GM18861 (cell line): Measurements from ENCODE around the gene DCDC1.
A peak's percentile ranks its signal among the peaks of the same experiment; 100 is the strongest.

Experiments used
- ATAC-seq: cut with Tn5 transposase; IDR thresholded peaks from one replicate; pipeline ENCODE4 v1.9.1; 2021; ENCODE audit not compliant: unreplicated experiment

The DCDC1 gene, protein sequence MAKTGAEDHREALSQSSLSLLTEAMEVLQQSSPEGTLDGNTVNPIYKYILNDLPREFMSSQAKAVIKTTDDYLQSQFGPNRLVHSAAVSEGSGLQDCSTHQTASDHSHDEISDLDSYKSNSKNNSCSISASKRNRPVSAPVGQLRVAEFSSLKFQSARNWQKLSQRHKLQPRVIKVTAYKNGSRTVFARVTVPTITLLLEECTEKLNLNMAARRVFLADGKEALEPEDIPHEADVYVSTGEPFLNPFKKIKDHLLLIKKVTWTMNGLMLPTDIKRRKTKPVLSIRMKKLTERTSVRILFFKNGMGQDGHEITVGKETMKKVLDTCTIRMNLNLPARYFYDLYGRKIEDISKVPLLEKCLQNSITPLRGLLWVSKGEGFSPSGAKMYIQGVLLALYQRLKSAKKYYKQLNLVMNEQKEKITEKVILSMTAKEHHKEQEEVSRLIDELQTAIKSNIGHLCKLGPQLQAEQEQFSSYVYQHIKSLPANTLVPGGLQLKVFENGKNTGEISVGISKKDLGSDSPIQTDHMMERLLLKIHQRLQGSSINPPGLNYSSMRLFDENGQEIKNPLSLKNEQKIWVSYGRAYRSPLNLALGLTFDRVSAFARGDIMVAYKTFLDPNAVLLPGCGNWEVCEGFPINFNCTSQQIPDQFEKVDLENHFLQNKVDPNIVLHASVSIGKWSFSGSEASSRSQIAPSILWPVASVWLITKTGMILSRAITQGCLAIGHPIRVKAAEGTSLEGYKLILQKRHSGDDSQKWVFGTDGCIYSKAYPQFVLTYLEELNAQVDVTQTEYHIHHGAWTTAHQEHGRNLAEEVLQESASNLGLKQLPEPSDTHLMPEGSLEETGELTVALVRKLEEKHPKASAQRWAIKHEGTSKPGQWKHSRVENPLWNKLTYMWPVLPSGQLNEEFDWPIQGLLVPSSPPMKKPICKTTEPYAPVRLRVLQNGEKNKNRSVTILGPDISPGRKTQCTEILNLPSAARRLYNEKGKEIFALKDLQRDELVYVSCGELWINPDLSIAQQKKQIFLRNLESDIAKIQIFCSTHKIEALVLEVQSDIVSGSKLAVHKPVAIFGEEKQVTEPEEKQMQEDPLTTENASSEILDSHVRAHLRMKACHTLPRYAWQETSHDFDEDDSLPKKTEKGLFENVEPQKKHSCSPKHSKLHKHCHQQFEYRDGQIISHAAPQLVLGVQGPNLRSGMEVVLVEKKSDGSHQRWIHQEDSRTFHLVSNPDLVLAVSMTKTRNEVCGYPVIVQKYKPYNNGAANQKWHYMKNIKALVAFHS (N-terminal part only)

DNA sequence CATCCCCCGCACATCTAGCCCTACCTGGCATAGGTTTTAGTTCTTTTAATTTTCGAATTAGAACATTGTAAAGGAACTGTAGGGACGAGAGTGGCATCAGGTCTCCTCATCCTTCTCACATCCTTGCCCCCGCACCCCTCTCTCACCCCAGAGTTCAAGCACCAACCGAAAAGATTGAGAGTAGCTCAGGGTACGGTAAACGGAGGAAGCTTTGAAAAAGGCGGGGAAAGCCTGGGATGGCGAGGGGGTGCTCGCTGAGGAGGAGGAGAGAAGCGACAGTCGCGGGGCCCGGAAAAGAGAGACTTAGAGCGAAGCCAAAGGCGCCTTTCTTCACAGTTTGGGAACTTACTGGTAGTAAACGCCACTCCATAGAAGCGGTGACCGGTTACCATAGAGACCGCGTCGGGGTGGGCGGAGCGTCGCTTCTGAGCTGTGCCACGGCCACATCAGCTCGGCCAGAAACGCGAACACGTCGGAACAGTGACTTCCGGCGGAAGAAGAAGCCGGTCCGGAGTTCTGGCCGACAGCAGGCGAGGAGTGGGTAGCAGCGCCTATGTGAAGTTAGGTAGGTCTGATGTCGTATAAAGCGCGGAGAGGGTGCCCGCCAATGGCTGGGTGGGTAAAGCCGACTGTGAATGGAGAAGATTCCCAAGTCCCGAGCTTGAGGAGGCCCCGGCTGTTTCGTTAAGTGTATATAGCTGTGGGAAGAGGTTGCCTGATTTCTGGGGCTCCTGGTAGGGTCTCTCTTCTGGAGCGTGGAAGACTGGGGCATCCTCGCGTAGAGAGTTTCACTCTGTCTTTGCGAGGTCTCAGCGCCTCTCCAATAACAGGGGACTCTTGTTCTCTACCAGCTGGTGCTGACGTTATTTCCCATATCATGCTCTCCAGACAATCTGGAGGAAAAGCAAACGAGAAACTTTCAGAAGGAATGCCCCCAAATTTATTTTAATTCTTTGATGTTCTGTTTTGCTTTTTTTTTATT is at the start of gene DCDC1, which contains the start of gene DNAJC24:
Gene DCDC1, minus strand, starts transcription at position 392 of the 982 bp plus-strand sequence. CDS start 41,459 bp downstream, outside the sequence.
Gene DNAJC24, plus strand, starts transcription at position 513 of the 982 bp plus-strand sequence. CDS start 889 bp downstream, outside the sequence.
- ATAC-seq, result peak; percentile 98

DNA sequence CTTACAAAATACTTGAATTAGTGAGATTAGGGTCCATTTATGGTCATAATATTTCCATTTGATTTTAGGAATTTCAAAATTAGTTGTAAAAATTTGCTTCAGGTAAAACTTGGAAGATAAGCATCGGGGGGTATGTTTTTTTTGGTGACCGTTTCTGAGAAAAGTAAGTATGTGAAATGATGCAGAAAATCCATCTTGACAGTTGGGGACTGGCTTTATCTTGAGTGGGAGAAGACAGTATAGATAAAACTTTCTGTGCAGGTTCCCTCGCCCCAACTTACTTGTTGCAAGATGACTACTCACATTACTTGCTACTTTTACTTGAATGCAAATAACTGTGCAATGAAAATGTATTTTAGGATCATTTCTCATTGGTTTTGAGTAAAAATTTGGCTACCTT is 49.6 kb upstream of the DCDC1 start:
- ATAC-seq, result no peak

DNA sequence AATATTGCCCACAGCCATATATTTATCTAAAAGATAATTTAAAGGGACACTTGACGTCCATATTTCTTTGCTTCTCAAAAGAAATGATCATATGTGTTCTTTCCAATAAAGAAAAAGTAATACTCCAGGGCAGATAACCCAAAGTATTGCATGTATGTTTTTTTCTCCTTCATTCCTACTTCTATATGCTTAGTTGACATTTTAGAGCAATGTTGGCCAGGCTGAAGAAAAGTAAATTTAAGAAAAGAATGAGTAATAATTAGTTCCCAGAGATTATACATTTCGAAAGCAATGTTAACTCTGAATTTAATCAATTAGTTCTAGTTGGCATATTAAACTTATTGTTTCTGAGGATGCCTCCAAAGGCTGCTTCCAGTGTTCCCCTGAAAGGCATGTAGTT is 48.3 kb upstream of the DCDC1 start:
- no peak for ATAC-seq

DNA sequence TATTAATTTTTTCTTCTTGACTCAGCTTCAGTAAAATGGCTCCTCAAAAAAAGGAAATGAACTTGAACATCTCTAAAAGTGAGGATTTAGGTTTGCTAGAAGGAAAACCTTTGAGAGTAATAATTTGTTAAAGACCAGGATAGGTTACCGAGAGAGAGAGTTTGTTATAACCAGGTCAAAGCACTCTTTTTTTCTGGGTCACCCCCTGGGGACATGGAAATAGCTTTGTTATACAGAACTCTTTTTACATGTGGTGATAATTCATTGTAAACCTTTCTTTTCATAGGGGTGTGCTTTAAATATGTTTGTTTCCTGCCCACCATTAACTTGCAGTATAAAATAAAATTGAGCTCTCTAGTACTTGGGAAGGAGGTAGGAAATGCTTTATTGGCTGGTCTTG is 47.8 kb upstream of the DCDC1 start:
- ATAC-seq, result no peak

DNA sequence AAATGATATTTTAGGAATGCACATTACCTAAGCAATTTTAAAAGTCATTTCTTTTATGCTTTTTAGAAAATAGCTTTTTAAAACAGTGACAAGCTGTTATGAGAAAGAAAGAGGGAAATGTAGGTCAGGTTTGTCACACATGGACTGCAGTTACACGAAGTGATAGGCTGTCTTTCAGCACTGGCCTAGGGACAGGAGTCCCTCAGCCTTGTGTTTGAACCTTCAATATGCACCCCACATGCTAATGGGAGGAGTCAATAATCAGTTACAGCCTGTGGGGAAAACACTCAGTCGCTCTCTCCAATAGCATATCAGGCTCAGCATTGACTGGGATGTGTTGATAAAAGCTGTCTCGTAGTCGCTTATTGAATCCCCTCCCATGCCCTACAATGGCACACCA is 45.9 kb upstream of the DCDC1 start:
- ATAC-seq, result no peak

DNA sequence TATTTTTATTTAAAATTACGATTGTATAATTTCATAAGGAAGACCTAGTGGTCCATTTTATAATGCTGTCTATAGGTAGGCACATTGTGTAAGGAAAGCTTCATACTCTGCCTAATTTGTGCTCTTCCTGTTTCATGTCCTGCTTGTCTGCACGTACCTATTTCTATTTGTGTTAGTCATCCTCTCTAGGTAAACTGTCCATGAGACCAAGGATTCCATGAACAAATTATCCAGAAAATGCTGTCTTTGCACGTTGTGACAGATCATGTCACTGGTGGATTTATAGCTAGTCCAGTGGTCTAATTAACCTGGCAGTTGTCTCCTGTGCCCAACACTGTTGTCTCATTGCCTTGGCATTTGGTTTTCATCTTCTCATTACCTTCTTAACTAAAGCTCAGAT is 44.8 kb upstream of the DCDC1 start:
- ATAC-seq, result no peak

DNA sequence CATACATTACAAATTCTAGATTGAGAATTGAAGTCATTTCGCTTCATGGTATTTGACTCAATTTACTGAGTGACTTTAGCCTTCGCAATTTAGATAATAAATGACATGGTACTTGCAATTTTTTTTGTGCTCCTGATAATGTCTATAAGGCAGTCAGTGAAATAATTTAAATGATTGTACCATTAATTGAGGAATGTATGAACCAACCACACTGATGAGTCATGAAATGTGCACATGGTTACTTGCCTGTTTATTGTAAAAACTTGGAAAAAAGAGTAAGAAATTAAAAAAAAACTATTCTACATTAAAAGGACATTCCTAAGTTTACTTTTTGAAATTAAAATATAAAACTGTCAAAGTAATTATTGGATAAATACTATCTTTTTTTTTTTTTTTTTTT is 43.4 kb upstream of the DCDC1 start:
- ATAC-seq, result no peak

DNA sequence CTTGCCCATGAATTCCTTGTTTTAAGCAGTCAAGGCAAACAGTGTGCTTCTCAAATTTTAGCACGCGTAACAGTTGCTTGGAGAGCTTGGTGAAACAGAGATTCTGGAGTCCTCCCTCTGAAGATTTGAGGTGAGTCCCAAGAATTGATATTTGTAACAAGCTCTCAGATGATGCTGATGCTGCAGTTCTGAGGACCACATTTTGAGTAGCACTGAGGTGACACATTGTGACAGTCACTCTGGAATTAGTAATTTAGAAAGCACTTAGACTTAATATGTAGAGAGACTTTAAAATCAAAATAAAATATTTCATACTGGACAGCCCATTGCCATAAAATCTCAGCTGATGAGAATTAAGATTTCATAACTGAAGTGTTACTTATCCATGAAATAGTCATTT is 38.7 kb upstream of the DCDC1 start:
- no peak for ATAC-seq

DNA sequence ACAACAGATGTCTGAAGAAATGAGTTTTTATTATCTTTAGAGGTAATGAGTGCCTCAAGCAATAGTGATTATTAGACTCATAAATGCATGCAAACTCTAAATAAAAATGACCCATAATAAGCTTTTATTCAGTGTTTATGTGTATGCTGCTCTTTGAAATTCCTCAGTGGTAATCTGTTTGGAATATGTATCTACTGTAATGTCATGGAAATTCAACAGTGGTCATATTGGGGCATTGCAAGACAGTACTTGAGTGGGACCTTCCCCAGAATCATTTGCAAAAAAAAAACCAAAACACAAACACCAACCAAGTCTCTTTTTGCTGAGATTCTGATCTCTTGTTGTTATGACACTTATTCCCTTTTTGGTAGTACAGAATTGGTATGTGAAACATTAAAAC is 35.1 kb upstream of the DCDC1 start:
- ATAC-seq, result no peak

DNA sequence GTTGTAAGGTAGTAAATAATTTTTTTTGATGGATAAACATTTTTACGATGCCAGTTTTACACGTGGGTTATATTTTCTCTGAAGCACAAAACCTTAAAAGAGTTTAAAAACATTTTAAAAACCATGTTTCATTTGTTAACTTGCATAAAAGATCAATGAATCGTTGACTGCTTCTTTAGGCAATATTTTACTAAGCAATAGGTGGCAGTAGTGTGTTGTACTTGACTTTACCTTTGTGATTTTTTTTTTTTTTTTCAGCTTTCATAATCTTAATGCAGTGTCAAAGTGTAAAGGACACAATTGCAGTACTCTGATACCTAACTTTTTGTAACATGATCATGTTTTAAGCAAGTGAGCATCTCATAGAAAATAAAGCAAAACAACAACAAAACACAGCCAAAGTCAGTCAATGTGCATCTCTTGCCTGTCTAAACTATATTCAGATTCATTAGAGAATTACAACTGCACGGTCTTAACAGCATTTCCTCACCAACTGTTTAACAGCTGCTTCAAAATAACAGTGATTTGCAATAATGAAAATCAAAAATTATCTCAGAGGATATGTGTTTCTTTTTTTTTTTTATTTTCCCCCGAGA is 27.8 kb upstream of the DCDC1 start:
- ATAC-seq, result no peak

DNA sequence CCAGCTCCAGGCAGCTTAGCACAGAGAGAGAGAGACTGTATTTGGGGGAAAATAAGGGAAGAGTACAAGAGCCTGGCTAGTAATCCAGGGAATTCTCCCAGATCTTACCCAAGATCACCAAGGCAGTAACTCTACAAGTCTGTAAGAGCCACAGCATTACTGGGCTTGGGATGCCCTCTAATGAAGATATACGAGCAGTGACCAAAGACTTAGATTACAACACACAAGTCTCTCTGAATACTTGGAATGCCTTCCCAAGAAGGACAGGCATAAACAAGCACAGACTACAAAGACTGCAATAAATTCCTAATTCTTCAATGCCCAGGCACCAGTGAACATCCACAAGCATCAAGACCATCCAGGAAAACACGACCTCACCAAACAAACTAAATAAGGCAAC is 17.8 kb upstream of the DCDC1 start:
- ATAC-seq, result no peak

DNA sequence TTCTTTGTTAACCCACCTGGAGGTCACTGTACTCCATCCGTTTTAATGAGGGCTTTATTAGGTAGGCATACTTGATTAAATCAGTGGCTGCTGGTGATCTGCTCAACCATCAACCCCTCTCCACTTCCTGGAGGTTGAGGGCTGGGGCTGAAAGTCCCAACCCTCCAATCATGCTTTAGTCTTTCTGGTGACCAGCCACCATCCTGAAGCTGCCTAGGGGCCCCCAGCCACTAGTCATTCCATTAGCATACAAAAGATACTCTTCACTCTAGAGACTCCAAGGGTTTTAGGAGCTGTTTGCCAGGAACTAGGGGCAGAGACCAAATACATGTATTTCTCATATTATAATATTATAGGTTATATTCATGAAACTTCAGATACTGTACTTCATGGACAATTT is 13.6 kb upstream of the DCDC1 start:
- ATAC-seq, result no peak

DNA sequence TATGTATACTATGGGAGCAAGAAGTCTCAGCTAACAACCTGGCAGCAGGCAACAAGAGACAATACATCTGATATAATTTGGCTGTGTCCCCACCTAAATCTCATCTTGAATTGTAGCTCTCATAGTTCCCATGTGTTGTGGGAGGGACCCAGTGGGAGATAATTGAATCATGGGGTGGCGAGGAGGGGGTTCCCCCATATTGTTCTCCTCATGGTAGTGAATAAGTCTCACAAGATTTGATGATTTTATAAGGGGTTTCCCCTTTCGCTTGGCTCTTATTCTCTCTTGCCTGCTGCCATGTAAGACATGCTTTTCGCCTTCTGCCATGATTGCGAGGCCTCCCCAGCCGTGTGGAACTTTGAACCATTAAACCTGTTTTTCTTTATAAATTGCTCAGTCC is 6.3 kb upstream of the DCDC1 start:
- ATAC-seq, result no peak

DNA sequence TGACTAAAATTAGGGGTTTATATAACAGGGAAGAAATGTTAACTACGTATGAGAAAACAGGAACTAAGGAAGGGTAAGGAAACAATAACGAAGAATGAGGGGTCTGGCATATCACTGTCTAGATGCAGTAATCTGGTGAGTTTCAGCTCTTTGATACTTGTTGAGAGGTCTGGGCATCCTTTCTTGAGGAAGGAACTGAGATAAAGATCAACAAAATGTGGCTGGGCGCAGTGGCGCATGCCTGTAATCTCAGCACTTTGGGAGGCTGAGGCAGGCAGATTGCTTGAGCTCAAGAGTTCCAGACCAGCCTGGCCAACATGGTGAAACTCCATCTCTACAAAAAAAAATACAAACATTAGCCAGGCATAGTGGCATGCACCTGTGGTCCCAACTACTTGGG is 2.7 kb downstream of the DCDC1 start:
- no peak for ATAC-seq

DNA sequence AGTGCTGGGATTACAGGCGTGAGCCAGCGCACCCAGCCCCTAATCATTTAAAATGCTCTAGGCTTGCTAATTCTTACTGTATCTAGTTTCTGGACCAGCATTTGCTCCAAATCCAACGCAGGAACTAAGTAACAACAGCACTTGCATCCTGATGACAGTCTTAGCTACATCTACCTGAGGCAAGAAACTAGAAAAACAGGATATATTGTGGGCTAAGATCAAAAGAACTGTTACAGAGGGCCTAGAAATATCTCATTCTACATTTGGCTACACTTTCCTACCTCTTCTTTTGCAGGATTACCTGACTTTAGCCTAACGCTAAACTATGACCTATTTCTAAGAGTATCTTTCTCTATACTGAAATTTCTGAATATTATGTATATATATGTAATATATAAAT is 7.8 kb downstream of the DCDC1 start:
- ATAC-seq, result no peak

DNA sequence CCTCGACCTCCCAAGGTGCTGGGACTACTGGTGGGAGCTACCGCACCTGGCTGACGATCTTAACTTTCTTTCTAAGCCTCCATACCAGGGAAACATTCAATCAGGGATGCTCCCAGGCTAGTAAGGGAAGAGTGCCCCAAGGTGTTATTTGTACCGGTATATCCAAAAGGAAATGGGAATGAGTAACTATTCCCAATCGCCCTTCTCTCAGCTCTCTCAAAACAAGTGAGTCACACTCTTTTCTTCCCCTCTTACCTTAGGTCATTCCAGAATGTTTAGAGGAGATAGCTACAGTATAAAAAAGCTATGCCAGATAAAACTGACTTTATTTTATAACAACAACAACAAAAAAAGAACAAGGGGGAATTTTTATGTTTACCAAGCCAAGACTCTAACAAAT is 13.7 kb downstream of the DCDC1 start:
- no peak for ATAC-seq

DNA sequence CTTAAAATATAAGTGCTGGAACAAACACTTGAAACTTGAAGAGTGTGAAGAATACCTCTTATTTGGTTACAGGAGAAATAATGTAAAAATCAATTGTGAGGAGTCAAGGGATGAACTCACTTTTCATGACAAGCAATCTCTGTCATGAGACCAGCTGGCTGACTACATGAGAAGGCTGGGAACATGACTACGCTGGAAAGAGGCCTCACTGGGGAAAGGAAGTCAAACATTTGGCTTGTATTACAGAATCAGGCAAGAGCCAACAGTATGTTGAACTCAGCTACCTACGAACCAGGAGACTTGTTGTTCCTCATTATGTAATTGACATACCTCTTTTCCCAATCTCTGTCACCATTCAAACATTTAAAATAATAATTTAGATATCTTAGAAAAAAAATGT is 14.4 kb downstream of the DCDC1 start:
- no peak for ATAC-seq

DNA sequence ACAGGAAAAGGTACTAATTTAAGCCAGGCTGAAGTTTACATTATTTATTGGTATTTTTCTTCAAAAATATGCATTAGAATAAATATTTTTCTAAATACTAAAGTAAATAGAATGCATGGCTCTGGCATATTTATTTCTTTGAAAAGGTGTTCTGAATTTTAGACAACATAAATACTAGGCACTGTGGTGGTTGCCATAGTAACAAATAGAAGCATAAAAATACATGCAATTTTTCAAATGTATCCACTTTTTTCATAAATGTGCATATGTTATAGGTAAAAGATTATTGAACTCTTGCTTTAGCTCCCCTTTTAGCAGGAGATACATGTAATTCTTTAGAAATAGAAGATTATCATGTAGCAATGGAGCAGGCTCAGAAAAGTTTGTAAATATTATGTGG is 18.4 kb downstream of the DCDC1 start:
- no peak for ATAC-seq

DNA sequence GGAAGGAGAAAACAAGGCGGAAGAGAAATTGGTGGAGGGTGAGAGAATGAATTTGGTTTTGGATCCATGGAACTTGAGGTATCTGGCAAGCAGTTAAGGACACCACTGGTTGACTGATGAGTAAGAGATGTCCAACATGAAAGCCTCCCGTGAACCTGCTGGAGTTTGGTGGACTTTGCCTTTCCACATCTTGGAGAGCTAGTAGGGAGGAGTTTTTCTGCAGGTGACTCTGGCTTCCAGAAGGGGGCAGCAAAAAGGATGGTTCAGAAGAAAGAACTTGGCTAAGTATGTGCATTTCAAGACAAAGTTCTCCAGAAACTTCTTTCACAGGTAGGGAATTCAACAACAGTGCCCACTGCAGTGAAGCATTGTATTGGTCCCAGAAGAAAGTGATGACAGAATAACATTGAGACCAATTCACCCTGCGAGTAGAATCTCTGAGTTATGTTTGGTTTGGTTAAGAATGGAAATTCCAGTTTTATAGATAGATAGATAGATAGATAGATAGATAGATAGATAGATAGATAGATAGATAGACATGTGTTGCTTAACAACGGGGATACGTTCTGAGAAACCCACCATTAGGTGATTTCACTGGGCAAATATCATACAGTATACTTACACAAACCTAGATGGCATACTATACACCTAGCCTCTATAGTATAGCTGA is 28.5 kb downstream of the DCDC1 start:
- no peak for ATAC-seq
